HCT116 (cell line): ENCODE results near the gene EFS. TPM values are rescaled to one million over a fixed set of nuclear protein-coding genes. Genes with fewer than 3 reads are reported as not detected.
A peak's percentile ranks its signal among the peaks of the same experiment; 100 is the strongest.
"Not testable (repeated sequence)": the region's sequence is repeated elsewhere in the genome, so short reads cannot be mapped to it uniquely, and the experiment has no call there.

Experiments used
- ATAC-seq: fragments of 200-7000 bp; cut with Tn5 transposase; 2 replicates; pipeline ENCODE4 v1.9.1; 2020; ENCODE audit warnings: mild to moderate bottlenecking, moderate library complexity
- BruUV-seq: library from RNA; stranded (reverse); fragments of 400-500 nt; replicated peaks from 2 replicates; lab custom pipeline; 2021; lab: Mats Ljungman, UMichigan
- CTCF ChIA-PET: fragments of 300-600 bp; sonication (Branson Sonifier 250); formaldehyde crosslinking; loops from one replicate; lab custom pipeline; 2021; ENCODE audit warnings: antibody characterized with exemption; lab: Charles Lee
- POLR2A ChIA-PET: fragments of 300-600, 350-600 bp; sonication (Branson Sonifier 250); formaldehyde crosslinking; loops from one replicate; lab custom pipeline; 2021; ENCODE audit warnings: antibody characterized with exemption; lab: Charles Lee
- RAD21 ChIA-PET, 2 experiments: fragments of 300-600 bp; sonication (Branson Sonifier 250); formaldehyde crosslinking; loops; one replicate each; lab custom pipeline; 2023; ENCODE audit warnings: low total read pairs in 2 of 2; ENCODE audit not compliant: uncharacterized antibody in 2 of 2, unreplicated experiment in 2 of 2, low non-redundant PET in 1 of 2; lab: Charles Lee
- DNase-seq: peaks from one replicate; pipeline ENCODE4 v3.0.0-alpha.2; 2010; ENCODE audit warnings: low read depth, low spot score
- H2AFZ ChIP-seq: fragments of 200-600 bp; shearing (Covaris generic), sonication (generic); 2 replicates; pipeline ENCODE4 v1.6.1; 2017; ENCODE audit warnings: low read depth, mixed run types, mixed read lengths, antibody characterized with exemption, low read length; ENCODE audit not compliant: poor library complexity, severe bottlenecking
- H3K27ac ChIP-seq: 2 replicates; pipeline ENCODE4 v1.5.1; 2012; ENCODE audit warnings: low read depth, low read length
- H3K27me3 ChIP-seq: fragments of 200-600 bp; sonication (generic); 2 replicates; pipeline ENCODE4 v1.6.1; 2016; ENCODE audit warnings: mixed run types, low read length, mixed read lengths; ENCODE audit not compliant: insufficient read depth
- H3K36me3 ChIP-seq, 2 experiments: fragments of 200-500 bp in 1 of 2; fragments of 200-600 bp in 1 of 2; sonication (Bioruptor generic) in 1 of 2; sonication (generic) in 1 of 2; 2 replicates each; pipeline versions ENCODE4 v1.5.1 to v1.6.1; 2014 to 2016; ENCODE audit warnings: low read length in 2 of 2, inconsistent platforms in 1 of 2, mixed read lengths in 1 of 2, mixed run types in 1 of 2; ENCODE audit not compliant: insufficient read depth in 2 of 2, control insufficient read depth in 1 of 2
- H3K4me1 ChIP-seq, 2 experiments: fragments of 200-600 bp in 1 of 2; sonication (generic) in 1 of 2; 2 replicates each; pipeline versions ENCODE4 v1.5.1 to v1.6.1; 2012 to 2017; ENCODE audit warnings: low read length in 2 of 2, inconsistent platforms in 1 of 2, mild to moderate bottlenecking in 1 of 2, mixed read lengths in 1 of 2, mixed run types in 1 of 2, moderate library complexity in 1 of 2; ENCODE audit not compliant: insufficient read depth in 2 of 2, control insufficient read depth in 1 of 2
- H3K4me2 ChIP-seq: fragments of 200-600 bp; sonication (generic); 2 replicates; pipeline ENCODE4 v1.6.1; 2017; ENCODE audit warnings: mixed run types, low read length, mixed read lengths
- H3K4me3 ChIP-seq, 2 experiments: fragments of 200-600 bp in 1 of 2; sonication (generic) in 1 of 2; replicated peaks in 1 of 2; 2 replicates each; pipeline ENCODE4 v1.5.1; 2011 to 2016; ENCODE audit warnings: low read length in 2 of 2, control low read depth in 1 of 2, low read depth in 1 of 2, mild to moderate bottlenecking in 1 of 2, mixed read lengths in 1 of 2, mixed run types in 1 of 2
- H3K79me2 ChIP-seq: fragments of 200-600 bp; sonication (generic); 2 replicates; pipeline ENCODE4 v1.6.1; 2017; ENCODE audit warnings: mild to moderate bottlenecking, mixed run types, low read length, moderate library complexity, mixed read lengths; ENCODE audit not compliant: insufficient read depth
- H3K9ac ChIP-seq: fragments of 200-600 bp; sonication (generic); 2 replicates; pipeline ENCODE4 v1.6.1; 2016; ENCODE audit warnings: low read length, mixed read lengths
- H3K9me2 ChIP-seq: fragments of 200-600 bp; sonication (generic), shearing (Covaris generic); 2 replicates; pipeline ENCODE4 v1.6.1; 2017; ENCODE audit warnings: mixed run types, mild to moderate bottlenecking, moderate library complexity; ENCODE audit not compliant: insufficient read depth
- H3K9me3 ChIP-seq, 2 experiments: fragments of 200-500 bp in 1 of 2; fragments of 200-600 bp in 1 of 2; sonication (Bioruptor generic) in 1 of 2; sonication (generic) in 1 of 2; 2 replicates each; pipeline ENCODE4 v1.6.1; 2014 to 2017; ENCODE audit warnings: low read length in 2 of 2, mixed read lengths in 2 of 2, inconsistent platforms in 1 of 2, low read depth in 1 of 2, mild to moderate bottlenecking in 1 of 2, mixed run types in 1 of 2, moderate library complexity in 1 of 2; ENCODE audit not compliant: control insufficient read depth in 1 of 2, insufficient read depth in 1 of 2
- H4K20me1 ChIP-seq: fragments of 200-600 bp; sonication (generic), shearing (Covaris generic); 2 replicates; pipeline ENCODE4 v1.6.1; 2017; ENCODE audit warnings: mixed run types, mild to moderate bottlenecking, moderate library complexity; ENCODE audit not compliant: insufficient read depth
- CBX3 ChIP-seq: IDR thresholded peaks from 2 replicates; pipeline ENCODE4 v1.6.1; 2012; ENCODE audit warnings: low read depth
- EZH2 ChIP-seq: fragments of 200-600 bp; sonication (generic); IDR thresholded peaks from 2 replicates; pipeline ENCODE4 v1.6.1; 2017; ENCODE audit warnings: antibody characterized with exemption, mixed run types
- JUND ChIP-seq: IDR thresholded peaks from 2 replicates; pipeline ENCODE4 v1.6.1; 2012
- POLR2AphosphoS5 ChIP-seq: IDR thresholded peaks from 2 replicates; pipeline ENCODE4 v1.6.1; 2011; ENCODE audit warnings: mild to moderate bottlenecking, low read depth, low read length, moderate library complexity
- SIN3A ChIP-seq: IDR thresholded peaks from 2 replicates; pipeline ENCODE4 v1.6.1; 2012; ENCODE audit warnings: low read depth
- ZBTB33 ChIP-seq: IDR thresholded peaks from 2 replicates; pipeline ENCODE4 v1.6.1; 2011; ENCODE audit warnings: mild to moderate bottlenecking, low read length, moderate library complexity; ENCODE audit not compliant: insufficient replicate concordance; ENCODE audit errors: extremely low read depth
- ZFX ChIP-seq: fragments of 450-650 bp; IDR thresholded peaks from 2 replicates; pipeline ENCODE4 v1.6.1; 2017
- intact Hi-C: fragments of 100-400 bp; cut with micrococcal nuclease; formaldehyde crosslinking; loops from 2 replicates; pipeline ENCODE4 v1.10.0; 2022
- total RNA-seq: library from RNA; stranded (reverse); gene quantifications from one replicate; pipeline ENCODE4 v1.2.1, GENCODE V29; 2021; ENCODE audit not compliant: unreplicated experiment

The EFS gene
- total RNA-seq, 1 experiment from 2014 or later = 0.10 TPM

- POLR2A ChIA-PET = interaction anchor here (1.3 kb wide), 1 partner anchor 53 kb away, joined by 3 read pairs; no protein-coding TSS in a partner anchor
- TF ChIP-seq EZH2 = no peak
- no peak for TF ChIP-seq JUND
- no peak for TF ChIP-seq SIN3A
- no peak for TF ChIP-seq ZBTB33
- no peak for TF ChIP-seq CBX3
- peak; percentile 62 for TF ChIP-seq POLR2AphosphoS5
- no peak for TF ChIP-seq ZFX
- TF ChIP-seq, all 23 proteins: peak for 1
- CTCF ChIA-PET = interaction anchor here (0.6 to 3.0 kb wide), 8 partner anchors 17 to 231 kb away, joined by 3 to 23 read pairs (median 5); partner anchors contain the start of gene PPP1R3E
- H3K9me2 ChIP-seq = no peaks in the 10 kb centered on the region
- BruUV-seq = no TSS peak
- peaks cover 27% of the 10 kb centered on the region for H3K79me2 ChIP-seq
- H3K4me2 ChIP-seq = no peak overlapping the region
- no peak overlapping the region for H3K27ac ChIP-seq
- no peaks in the 10 kb centered on the region for H3K27me3 ChIP-seq
- DNase-seq (no peak), ATAC-seq (peak; percentile 28)
- H3K36me3 ChIP-seq = peaks cover 24 to 30% of the 10 kb centered on the region in 2 experiments; a peak in 3 of 4 replicates
- no peak overlapping the region for H3K9ac ChIP-seq
- no peaks in the 10 kb centered on the region for H4K20me1 ChIP-seq
- no peak overlapping the region for H3K4me3 ChIP-seq
- no peak overlapping the region for H2AFZ ChIP-seq
- peaks cover 3 to 10% of the 10 kb centered on the region in 2 experiments; a peak in 3 of 4 replicates for H3K4me1 ChIP-seq
- intact Hi-C loops = loop anchor here (5.0 kb wide), 1 partner anchor 131 kb away; no protein-coding TSS in a partner anchor
- RAD21 ChIA-PET = interaction anchor here (0.7 to 1.2 kb wide), 2 partner anchors 34 to 54 kb away, joined by 3 to 8 read pairs; no protein-coding TSS in a partner anchor
- no peaks in the 10 kb centered on the region for H3K9me3 ChIP-seq
These were observed 38.3 kb downstream of the EFS start for GRCh38 chr14:23326491-23327332.

DNA sequence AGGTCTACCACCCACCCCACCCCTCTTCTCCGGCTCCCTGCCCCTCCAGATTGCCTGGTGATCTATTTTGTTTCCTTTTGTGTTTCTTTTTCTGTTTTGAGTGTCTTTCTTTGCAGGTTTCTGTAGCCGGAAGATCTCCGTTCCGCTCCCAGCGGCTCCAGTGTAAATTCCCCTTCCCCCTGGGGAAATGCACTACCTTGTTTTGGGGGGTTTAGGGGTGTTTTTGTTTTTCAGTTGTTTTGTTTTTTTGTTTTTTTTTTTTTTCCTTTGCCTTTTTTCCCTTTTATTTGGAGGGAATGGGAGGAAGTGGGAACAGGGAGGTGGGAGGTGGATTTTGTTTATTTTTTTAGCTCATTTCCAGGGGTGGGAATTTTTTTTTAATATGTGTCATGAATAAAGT is 39.2 kb downstream of the EFS start:
- H3K4me2 ChIP-seq, ATAC-seq, H3K9me3 ChIP-seq, H2AFZ ChIP-seq, BruUV-seq, H3K9me2 ChIP-seq, H3K9ac ChIP-seq, H3K4me3 ChIP-seq, H4K20me1 ChIP-seq, H3K27ac ChIP-seq, H3K27me3 ChIP-seq, DNase-seq: not testable (repeated sequence)
- ChIA-PET CTCF (interaction anchor here (1.8 to 3.0 kb wide), 5 partner anchors 18 to 131 kb away, joined by 5 to 23 read pairs (median 6); partner anchors contain the start of gene PPP1R3E), RAD21 (interaction anchor here in 1 of 2 experiments (1.2 kb wide), 1 partner anchor 55 kb away, joined by 8 read pairs; no protein-coding TSS in a partner anchor), POLR2A (interaction anchor here (1.3 kb wide), 1 partner anchor 54 kb away, joined by 3 read pairs; no protein-coding TSS in a partner anchor)
- intact Hi-C loops = loop anchor here (5.0 kb wide), 1 partner anchor 132 kb away; no protein-coding TSS in a partner anchor
- Histone ChIP-seq H3K36me3 (peaks cover 24 to 30% of the 10 kb centered on the region in 2 experiments; a peak in 3 of 4 replicates), H3K4me1 (peaks cover 3 to 11% of the 10 kb centered on the region in 2 experiments; a peak in 3 of 4 replicates), H3K79me2 (peaks cover 30% of the 10 kb centered on the region)
